GM23338 (cell line): ENCODE measurements around the gene MKLN1. TPM values are rescaled to one million over a fixed set of nuclear protein-coding genes. Genes with fewer than 3 reads are reported as not detected.

Experiments used
- ATAC-seq: fragments of 200-7000 bp; cut with Tn5 transposase; 3 replicates; pipeline ENCODE4 v1.9.1; 2020
- DNase-seq: peaks from one replicate; pipeline ENCODE4 v3.0.0-alpha.2; 2015; ENCODE audit warnings: low spot score
- H2AFZ ChIP-seq: fragments of 200-600 bp; sonication (generic); 2 replicates; pipeline ENCODE4 v1.8.0; 2016; ENCODE audit warnings: antibody characterized with exemption, mild to moderate bottlenecking, moderate library complexity
- H3F3A ChIP-seq: fragments of 200-600 bp; sonication (generic); replicated peaks from 2 replicates; pipeline ENCODE4 v1.8.0; 2017; ENCODE audit warnings: antibody characterized with exemption, mixed run types, low read depth
- H3K27ac ChIP-seq: fragments of 200-600 bp; sonication (generic); 2 replicates; pipeline ENCODE4 v1.6.1; 2016; ENCODE audit warnings: low read depth
- H3K27me3 ChIP-seq: fragments of 200-600 bp; sonication (generic); 2 replicates; pipeline ENCODE4 v1.8.0; 2016; ENCODE audit warnings: mild to moderate bottlenecking, mixed run types, moderate library complexity; ENCODE audit not compliant: insufficient read depth
- H3K36me3 ChIP-seq: fragments of 200-600 bp; sonication (generic); 2 replicates; pipeline ENCODE4 v1.8.0; 2016; ENCODE audit warnings: mild to moderate bottlenecking; ENCODE audit not compliant: insufficient read depth
- H3K4me1 ChIP-seq: fragments of 200-600 bp; sonication (generic); 2 replicates; pipeline ENCODE4 v1.8.0; 2016; ENCODE audit warnings: mild to moderate bottlenecking, moderate library complexity; ENCODE audit not compliant: insufficient read depth
- H3K4me2 ChIP-seq: fragments of 200-600 bp; sonication (generic); 2 replicates; pipeline ENCODE4 v1.7.1; 2017; ENCODE audit warnings: mixed run types
- H3K4me3 ChIP-seq: fragments of 200-600 bp; sonication (generic); 2 replicates; pipeline ENCODE4 v1.6.1; 2016; ENCODE audit warnings: mixed run types
- H3K79me2 ChIP-seq: fragments of 200-600 bp; sonication (generic); replicated peaks from 2 replicates; pipeline ENCODE4 v1.8.0; 2017; ENCODE audit warnings: mild to moderate bottlenecking; ENCODE audit not compliant: insufficient read depth
- H3K9me2 ChIP-seq: fragments of 200-600 bp; sonication (generic); 2 replicates; pipeline ENCODE4 v1.8.0; 2017; ENCODE audit not compliant: insufficient read depth
- H4K20me1 ChIP-seq: fragments of 200-600 bp; sonication (generic); replicated peaks from 2 replicates; pipeline ENCODE4 v1.8.0; 2017; ENCODE audit warnings: mild to moderate bottlenecking; ENCODE audit not compliant: insufficient read depth
- H3K27ac Mint-ChIP-seq: 2 replicates; pipeline ENCODE4 v1.8.0; 2020; ENCODE audit warnings: inconsistent platforms, mild to moderate bottlenecking, moderate library complexity, mixed read lengths
- H3K27me3 Mint-ChIP-seq: 3 replicates; pipeline ENCODE4 v1.8.0; 2022; ENCODE audit warnings: low read depth, mild to moderate bottlenecking, moderate library complexity, mixed read lengths, inconsistent platforms; ENCODE audit not compliant: insufficient read depth, poor library complexity
- H3K36me3 Mint-ChIP-seq: 3 replicates; pipeline ENCODE4 v1.8.0; 2021; ENCODE audit warnings: low read depth, mild to moderate bottlenecking, inconsistent platforms, moderate library complexity, mixed read lengths
- H3K4me1 Mint-ChIP-seq: 3 replicates; pipeline ENCODE4 v1.8.0; 2020; ENCODE audit warnings: mild to moderate bottlenecking, inconsistent platforms, mixed read lengths
- H3K4me3 Mint-ChIP-seq: 3 replicates; pipeline ENCODE4 v1.8.0; 2021; ENCODE audit warnings: moderate library complexity, mild to moderate bottlenecking, inconsistent platforms, mixed read lengths
- H3K9me3 Mint-ChIP-seq: 3 replicates; pipeline ENCODE4 v1.8.0; 2020; ENCODE audit warnings: moderate library complexity, mild to moderate bottlenecking, inconsistent platforms, mixed read lengths
- CREB1 ChIP-seq: fragments of 250-450 bp; sonication (Bioruptor Pico); IDR thresholded peaks from 2 replicates; pipeline ENCODE4 v1.5.0; 2020; ENCODE audit warnings: low read depth, mild to moderate bottlenecking, moderate library complexity
- EZH2 ChIP-seq: fragments of 200-600 bp; sonication (generic); IDR thresholded peaks from one replicate; pipeline ENCODE4 v1.8.0; 2017; ENCODE audit warnings: antibody characterized with exemption, mild to moderate bottlenecking, low read depth; ENCODE audit not compliant: unreplicated experiment
- EZH2phosphoT487 ChIP-seq: fragments of 200-600 bp; sonication (generic); IDR thresholded peaks from one replicate; pipeline ENCODE4 v1.8.1; 2018; ENCODE audit warnings: antibody characterized with exemption; ENCODE audit not compliant: unreplicated experiment
- NANOG ChIP-seq: IDR thresholded peaks from 2 replicates; pipeline ENCODE4 v1.6.1; 2016; ENCODE audit warnings: antibody characterized with exemption, borderline replicate concordance
- POLR2AphosphoS5 ChIP-seq: IDR thresholded peaks from 2 replicates; pipeline ENCODE4 v1.6.1; 2016; ENCODE audit warnings: antibody characterized with exemption, low read depth
- REST ChIP-seq: IDR thresholded peaks from one replicate; pipeline ENCODE4 v1.6.1; 2018; ENCODE audit warnings: antibody characterized with exemption; ENCODE audit not compliant: unreplicated experiment
- STAT1 ChIP-seq: IDR thresholded peaks from one replicate; pipeline ENCODE4 v1.6.1; 2016; ENCODE audit warnings: antibody characterized with exemption; ENCODE audit not compliant: unreplicated experiment
- ZNF114 ChIP-seq: fragments of 250-450 bp; sonication (Bioruptor Pico); IDR thresholded peaks from 2 replicates; pipeline ENCODE4 v1.5.0; 2020; ENCODE audit warnings: mild to moderate bottlenecking, moderate library complexity
- ZNF331 ChIP-seq: fragments of 250-450 bp; sonication (Bioruptor Pico); IDR thresholded peaks from 2 replicates; pipeline ENCODE4 v1.5.0; 2020; ENCODE audit warnings: low read depth, mild to moderate bottlenecking, moderate library complexity
- ZNF462 ChIP-seq: fragments of 250-450 bp; sonication (Bioruptor Pico); IDR thresholded peaks from 2 replicates; pipeline ENCODE4 v1.5.0; 2020; ENCODE audit warnings: mild to moderate bottlenecking, moderate library complexity
- polyA plus RNA-seq: library from polyadenylated mRNA; unstranded; fragments of >200 nt; fragmentation: Nextera tagmentation; extraction: Ambion mirVana; gene quantifications from 2 replicates; pipeline ENCODE4 v1.2.1, GENCODE V29; 2016
- total RNA-seq: library from RNA; depleted of rRNA; stranded (reverse); fragments of >200 nt; shearing (Covaris generic); gene quantifications from 2 replicates; pipeline ENCODE4 v1.2.3, GENCODE V29; 2014
- TF ChIP-seq, protein P1 (sequence below), 2 experiments: fragments of 200-600 bp in 1 of 2; sonication (generic) in 1 of 2; conservative IDR thresholded peaks; 2 replicates each; pipeline versions ENCODE4 v1.5.1 to v1.6.1; 2016 to 2017; ENCODE audit warnings: antibody characterized with exemption in 2 of 2, low read depth in 2 of 2, mild to moderate bottlenecking in 2 of 2, moderate library complexity in 1 of 2

The MKLN1 gene
- total and polyA plus RNA-seq, 2 experiments from 2014 or later, result 25.3 to 46.5 TPM

GRCh38 chr7:131471250-131472004 lies 143.8 kb downstream of the MKLN1 start:
- no peaks in the 10 kb centered on the region for H3K4me1 ChIP-seq
- no peak for DNase-seq
- H3K27me3 ChIP-seq, result no peaks in the 10 kb centered on the region
- H4K20me1 ChIP-seq, result no peaks in the 10 kb centered on the region
- TF ChIP-seq STAT1 (no peak), EZH2 (no peak), POLR2AphosphoS5 (no peak), EZH2phosphoT487 (no peak), ZNF331 (no peak), ZNF114 (CRISPR knock-in tag) (no peak), CREB1 (no peak), ZNF462 (CRISPR knock-in tag) (no peak), REST (no peak), NANOG (no peak)
- TF ChIP-seq, protein P1, sequence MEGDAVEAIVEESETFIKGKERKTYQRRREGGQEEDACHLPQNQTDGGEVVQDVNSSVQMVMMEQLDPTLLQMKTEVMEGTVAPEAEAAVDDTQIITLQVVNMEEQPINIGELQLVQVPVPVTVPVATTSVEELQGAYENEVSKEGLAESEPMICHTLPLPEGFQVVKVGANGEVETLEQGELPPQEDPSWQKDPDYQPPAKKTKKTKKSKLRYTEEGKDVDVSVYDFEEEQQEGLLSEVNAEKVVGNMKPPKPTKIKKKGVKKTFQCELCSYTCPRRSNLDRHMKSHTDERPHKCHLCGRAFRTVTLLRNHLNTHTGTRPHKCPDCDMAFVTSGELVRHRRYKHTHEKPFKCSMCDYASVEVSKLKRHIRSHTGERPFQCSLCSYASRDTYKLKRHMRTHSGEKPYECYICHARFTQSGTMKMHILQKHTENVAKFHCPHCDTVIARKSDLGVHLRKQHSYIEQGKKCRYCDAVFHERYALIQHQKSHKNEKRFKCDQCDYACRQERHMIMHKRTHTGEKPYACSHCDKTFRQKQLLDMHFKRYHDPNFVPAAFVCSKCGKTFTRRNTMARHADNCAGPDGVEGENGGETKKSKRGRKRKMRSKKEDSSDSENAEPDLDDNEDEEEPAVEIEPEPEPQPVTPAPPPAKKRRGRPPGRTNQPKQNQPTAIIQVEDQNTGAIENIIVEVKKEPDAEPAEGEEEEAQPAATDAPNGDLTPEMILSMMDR (conservative IDR thresholded peaks at IDR 0.05; ENCODE audit: low read depth in 2 of 2), result no peak
- peaks cover 31% of the 10 kb centered on the region for H3K36me3 Mint-ChIP-seq
- H3K4me3 ChIP-seq, result no peak overlapping the region
- peak; percentile 69 for ATAC-seq
- no peak overlapping the region for H3K27ac ChIP-seq
- no peak overlapping the region for H3K4me2 ChIP-seq
- peaks cover 1% of the 10 kb centered on the region for H3K27me3 Mint-ChIP-seq
- no peaks in the 10 kb centered on the region for H3K79me2 ChIP-seq
- H3K36me3 ChIP-seq, result peaks cover 5% of the 10 kb centered on the region; the same call in 1 of the 2 replicates
- no peak overlapping the region for H2AFZ ChIP-seq
- H3K4me3 Mint-ChIP-seq, result no peak overlapping the region
- no peaks in the 10 kb centered on the region for H3K9me2 ChIP-seq
- H3K27ac Mint-ChIP-seq, result no peak overlapping the region
- no peaks in the 10 kb centered on the region; the same call in 2 of the 3 replicates for H3K9me3 Mint-ChIP-seq
- no peaks in the 10 kb centered on the region for H3F3A ChIP-seq
- peaks cover 7% of the 10 kb centered on the region for H3K4me1 Mint-ChIP-seq
